HCT116 (cell line): ENCODE data around the gene MRPL37. TPM values are rescaled to one million over a fixed set of nuclear protein-coding genes. Genes with fewer than 3 reads are reported as not detected.
"Not testable (repeated sequence)": the region's sequence is repeated elsewhere in the genome, so short reads cannot be mapped to it uniquely, and the experiment has no call there.

Experiments
- ATAC-seq: fragments of 200-7000 bp; cut with Tn5 transposase; 2 replicates; pipeline ENCODE4 v1.9.1; 2020; ENCODE audit warnings: mild to moderate bottlenecking, moderate library complexity
- BruUV-seq: library from RNA; stranded (reverse); fragments of 400-500 nt; replicated peaks from 2 replicates; lab custom pipeline; 2021; lab: Mats Ljungman, UMichigan
- CTCF ChIA-PET: fragments of 300-600 bp; sonication (Branson Sonifier 250); formaldehyde crosslinking; loops from one replicate; lab custom pipeline; 2021; ENCODE audit warnings: antibody characterized with exemption; lab: Charles Lee
- POLR2A ChIA-PET: fragments of 300-600, 350-600 bp; sonication (Branson Sonifier 250); formaldehyde crosslinking; loops from one replicate; lab custom pipeline; 2021; ENCODE audit warnings: antibody characterized with exemption; lab: Charles Lee
- RAD21 ChIA-PET, 2 experiments: fragments of 300-600 bp; sonication (Branson Sonifier 250); formaldehyde crosslinking; loops; one replicate each; lab custom pipeline; 2023; ENCODE audit warnings: low total read pairs in 2 of 2; ENCODE audit not compliant: uncharacterized antibody in 2 of 2, unreplicated experiment in 2 of 2, low non-redundant PET in 1 of 2; lab: Charles Lee
- DNase-seq: peaks from one replicate; pipeline ENCODE4 v3.0.0-alpha.2; 2010; ENCODE audit warnings: low read depth, low spot score
- H2AFZ ChIP-seq: fragments of 200-600 bp; shearing (Covaris generic), sonication (generic); 2 replicates; pipeline ENCODE4 v1.6.1; 2017; ENCODE audit warnings: low read depth, mixed run types, mixed read lengths, antibody characterized with exemption, low read length; ENCODE audit not compliant: poor library complexity, severe bottlenecking
- H3K27ac ChIP-seq: 2 replicates; pipeline ENCODE4 v1.5.1; 2012; ENCODE audit warnings: low read depth, low read length
- H3K27me3 ChIP-seq: fragments of 200-600 bp; sonication (generic); 2 replicates; pipeline ENCODE4 v1.6.1; 2016; ENCODE audit warnings: mixed run types, low read length, mixed read lengths; ENCODE audit not compliant: insufficient read depth
- H3K36me3 ChIP-seq, 2 experiments: fragments of 200-500 bp in 1 of 2; fragments of 200-600 bp in 1 of 2; sonication (Bioruptor generic) in 1 of 2; sonication (generic) in 1 of 2; 2 replicates each; pipeline versions ENCODE4 v1.5.1 to v1.6.1; 2014 to 2016; ENCODE audit warnings: low read length in 2 of 2, inconsistent platforms in 1 of 2, mixed read lengths in 1 of 2, mixed run types in 1 of 2; ENCODE audit not compliant: insufficient read depth in 2 of 2, control insufficient read depth in 1 of 2
- H3K4me1 ChIP-seq, 2 experiments: fragments of 200-600 bp in 1 of 2; sonication (generic) in 1 of 2; 2 replicates each; pipeline versions ENCODE4 v1.5.1 to v1.6.1; 2012 to 2017; ENCODE audit warnings: low read length in 2 of 2, inconsistent platforms in 1 of 2, mild to moderate bottlenecking in 1 of 2, mixed read lengths in 1 of 2, mixed run types in 1 of 2, moderate library complexity in 1 of 2; ENCODE audit not compliant: insufficient read depth in 2 of 2, control insufficient read depth in 1 of 2
- H3K4me2 ChIP-seq: fragments of 200-600 bp; sonication (generic); 2 replicates; pipeline ENCODE4 v1.6.1; 2017; ENCODE audit warnings: mixed run types, low read length, mixed read lengths
- H3K4me3 ChIP-seq, 2 experiments: fragments of 200-600 bp in 1 of 2; sonication (generic) in 1 of 2; replicated peaks in 1 of 2; 2 replicates each; pipeline ENCODE4 v1.5.1; 2011 to 2016; ENCODE audit warnings: low read length in 2 of 2, control low read depth in 1 of 2, low read depth in 1 of 2, mild to moderate bottlenecking in 1 of 2, mixed read lengths in 1 of 2, mixed run types in 1 of 2
- H3K79me2 ChIP-seq: fragments of 200-600 bp; sonication (generic); 2 replicates; pipeline ENCODE4 v1.6.1; 2017; ENCODE audit warnings: mild to moderate bottlenecking, mixed run types, low read length, moderate library complexity, mixed read lengths; ENCODE audit not compliant: insufficient read depth
- H3K9ac ChIP-seq: fragments of 200-600 bp; sonication (generic); 2 replicates; pipeline ENCODE4 v1.6.1; 2016; ENCODE audit warnings: low read length, mixed read lengths
- H3K9me2 ChIP-seq: fragments of 200-600 bp; sonication (generic), shearing (Covaris generic); 2 replicates; pipeline ENCODE4 v1.6.1; 2017; ENCODE audit warnings: mixed run types, mild to moderate bottlenecking, moderate library complexity; ENCODE audit not compliant: insufficient read depth
- H3K9me3 ChIP-seq, 2 experiments: fragments of 200-500 bp in 1 of 2; fragments of 200-600 bp in 1 of 2; sonication (Bioruptor generic) in 1 of 2; sonication (generic) in 1 of 2; 2 replicates each; pipeline ENCODE4 v1.6.1; 2014 to 2017; ENCODE audit warnings: low read length in 2 of 2, mixed read lengths in 2 of 2, inconsistent platforms in 1 of 2, low read depth in 1 of 2, mild to moderate bottlenecking in 1 of 2, mixed run types in 1 of 2, moderate library complexity in 1 of 2; ENCODE audit not compliant: control insufficient read depth in 1 of 2, insufficient read depth in 1 of 2
- H4K20me1 ChIP-seq: fragments of 200-600 bp; sonication (generic), shearing (Covaris generic); 2 replicates; pipeline ENCODE4 v1.6.1; 2017; ENCODE audit warnings: mixed run types, mild to moderate bottlenecking, moderate library complexity; ENCODE audit not compliant: insufficient read depth
- ATF3 ChIP-seq: IDR thresholded peaks from 2 replicates; pipeline ENCODE4 v1.6.1; 2012
- ELF1 ChIP-seq: IDR thresholded peaks from 2 replicates; pipeline ENCODE4 v1.6.1; 2012; ENCODE audit warnings: low read depth, borderline replicate concordance
- EZH2 ChIP-seq: fragments of 200-600 bp; sonication (generic); IDR thresholded peaks from 2 replicates; pipeline ENCODE4 v1.6.1; 2017; ENCODE audit warnings: antibody characterized with exemption, mixed run types
- FOSL1 ChIP-seq: IDR thresholded peaks from 2 replicates; pipeline ENCODE4 v1.6.1; 2012; ENCODE audit warnings: low read depth
- POLR2A ChIP-seq: IDR thresholded peaks from 2 replicates; pipeline ENCODE4 v1.7.0; 2011; ENCODE audit warnings: borderline replicate concordance; ENCODE audit not compliant: insufficient read depth, insufficient read length; ENCODE audit errors: extremely low read depth
- POLR2AphosphoS5 ChIP-seq: IDR thresholded peaks from 2 replicates; pipeline ENCODE4 v1.6.1; 2011; ENCODE audit warnings: mild to moderate bottlenecking, low read depth, low read length, moderate library complexity
- REST ChIP-seq: IDR thresholded peaks from 2 replicates; pipeline ENCODE4 v1.6.1; 2012; ENCODE audit warnings: low read depth
- intact Hi-C: fragments of 100-400 bp; cut with micrococcal nuclease; formaldehyde crosslinking; loops from 2 replicates; pipeline ENCODE4 v1.10.0; 2022
- total RNA-seq: library from RNA; stranded (reverse); gene quantifications from one replicate; pipeline ENCODE4 v1.2.1, GENCODE V29; 2021; ENCODE audit not compliant: unreplicated experiment

MRPL37 gene
- total RNA-seq, 1 experiment from 2014 or later: 132 TPM

- TF ChIP-seq ATF3: no peak
- TF ChIP-seq ELF1: no peak
- TF ChIP-seq, all 23 proteins: peak for 0
Observed at GRCh38 chr1:54204199-54204598, 4.2 kb downstream of the MRPL37 start (continued).

- no TSS peak for BruUV-seq
- Histone ChIP-seq H3K4me1 (no peaks in the 10 kb centered on the region), H3K9ac (no peak overlapping the region), H3K9me2 (no peaks in the 10 kb centered on the region), H3K79me2 (peaks cover 39% of the 10 kb centered on the region), H4K20me1 (no peaks in the 10 kb centered on the region), H3K9me3 (no peaks in the 10 kb centered on the region), H3K4me3 (no peak overlapping the region), H3K4me2 (no peak overlapping the region), H3K36me3 (peaks cover 50 to 64% of the 10 kb centered on the region in 2 experiments), H2AFZ (no peak overlapping the region), H3K27ac (no peak overlapping the region), H3K27me3 (no peaks in the 10 kb centered on the region)
- ChIA-PET POLR2A (no interaction called here), CTCF (no interaction called here), RAD21 (no interaction called here)
- ATAC-seq (no peak), DNase-seq (no peak)
- no peak for TF ChIP-seq POLR2A
- TF ChIP-seq POLR2AphosphoS5: no peak
- TF ChIP-seq FOSL1: no peak
- no peak for TF ChIP-seq EZH2
- TF ChIP-seq REST: no peak
- intact Hi-C loops: loop anchor here (10.0 kb wide), 1 partner anchor 198 kb away; the partner anchor contains the start of gene SSBP3
Observed at GRCh38 chr1:54207287-54207686, 7.3 kb downstream of the MRPL37 start.

- H3K4me2 ChIP-seq, H2AFZ ChIP-seq, BruUV-seq, H3K9me3 ChIP-seq, H3K4me3 ChIP-seq, H3K27ac ChIP-seq, H4K20me1 ChIP-seq, H3K9me2 ChIP-seq, H3K9ac ChIP-seq, H3K4me1 ChIP-seq, DNase-seq, H3K27me3 ChIP-seq, ATAC-seq, RAD21 ChIA-PET, CTCF ChIA-PET: not testable (repeated sequence)
- H3K36me3 ChIP-seq: peaks cover 53 to 67% of the 10 kb centered on the region in 2 experiments
- intact Hi-C loops: loop anchor here (10.0 kb wide), 1 partner anchor 197 kb away; the partner anchor contains the start of gene SSBP3
- peaks cover 32% of the 10 kb centered on the region for H3K79me2 ChIP-seq
- POLR2A ChIA-PET: interaction anchor here (0.6 kb wide), 1 partner anchor 22 kb away, joined by 3 read pairs; no protein-coding TSS in a partner anchor
Observed at GRCh38 chr1:54207896-54208295, 7.9 kb downstream of the MRPL37 start.
